Measurements from ENCODE around the gene CYP2C9.

CYP2C9 gene

DNA sequence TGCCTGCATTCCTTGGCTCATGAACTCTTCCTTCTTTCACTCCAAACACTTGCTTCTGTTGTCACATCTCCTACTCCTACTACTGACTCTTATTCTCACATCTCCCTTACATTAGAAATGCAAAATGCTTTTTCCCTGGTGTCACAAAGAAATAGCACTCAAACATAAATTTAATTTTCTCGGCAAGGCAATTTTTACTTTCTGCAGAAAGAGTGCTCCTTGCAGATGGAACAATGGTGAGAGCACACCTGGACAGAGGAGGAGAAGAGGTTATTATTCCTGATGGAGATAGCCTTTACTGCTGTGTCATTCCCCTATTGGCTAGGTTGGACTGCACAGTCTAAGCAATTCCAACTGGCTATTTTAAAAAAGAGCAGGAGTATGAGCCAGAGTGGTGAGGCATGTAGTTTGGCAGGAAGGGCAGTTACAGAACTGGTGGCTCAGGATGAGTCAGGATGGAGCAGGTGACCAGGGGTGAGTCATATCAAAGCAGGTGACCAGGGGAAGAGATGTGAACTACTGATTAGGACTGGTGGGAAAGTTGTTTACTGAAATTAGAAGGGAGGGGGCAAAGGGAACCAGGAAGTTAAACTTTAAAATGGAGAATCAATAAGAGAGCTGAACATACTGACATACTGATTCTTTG lies 52.9 kb downstream of the CYP2C9 start:
- H3K36me3 Mint-ChIP-seq (ENCODE audit: low read depth): no peaks in the 10 kb centered on the region
- H3K27me3 Mint-ChIP-seq (ENCODE audit: low read depth, poor library complexity): peaks cover 8% of the 10 kb centered on the region
- no peaks in the 10 kb centered on the region for H3K4me1 Mint-ChIP-seq
- no peak overlapping the region for H3K27ac Mint-ChIP-seq
- peaks cover 21% of the 10 kb centered on the region for H3K9me3 Mint-ChIP-seq
- no peak overlapping the region for H3K4me3 Mint-ChIP-seq
- TF ChIP-seq, protein P1, sequence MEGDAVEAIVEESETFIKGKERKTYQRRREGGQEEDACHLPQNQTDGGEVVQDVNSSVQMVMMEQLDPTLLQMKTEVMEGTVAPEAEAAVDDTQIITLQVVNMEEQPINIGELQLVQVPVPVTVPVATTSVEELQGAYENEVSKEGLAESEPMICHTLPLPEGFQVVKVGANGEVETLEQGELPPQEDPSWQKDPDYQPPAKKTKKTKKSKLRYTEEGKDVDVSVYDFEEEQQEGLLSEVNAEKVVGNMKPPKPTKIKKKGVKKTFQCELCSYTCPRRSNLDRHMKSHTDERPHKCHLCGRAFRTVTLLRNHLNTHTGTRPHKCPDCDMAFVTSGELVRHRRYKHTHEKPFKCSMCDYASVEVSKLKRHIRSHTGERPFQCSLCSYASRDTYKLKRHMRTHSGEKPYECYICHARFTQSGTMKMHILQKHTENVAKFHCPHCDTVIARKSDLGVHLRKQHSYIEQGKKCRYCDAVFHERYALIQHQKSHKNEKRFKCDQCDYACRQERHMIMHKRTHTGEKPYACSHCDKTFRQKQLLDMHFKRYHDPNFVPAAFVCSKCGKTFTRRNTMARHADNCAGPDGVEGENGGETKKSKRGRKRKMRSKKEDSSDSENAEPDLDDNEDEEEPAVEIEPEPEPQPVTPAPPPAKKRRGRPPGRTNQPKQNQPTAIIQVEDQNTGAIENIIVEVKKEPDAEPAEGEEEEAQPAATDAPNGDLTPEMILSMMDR (IDR thresholded peaks at IDR 0.05): no peak
- no peak for DNase-seq

DNA sequence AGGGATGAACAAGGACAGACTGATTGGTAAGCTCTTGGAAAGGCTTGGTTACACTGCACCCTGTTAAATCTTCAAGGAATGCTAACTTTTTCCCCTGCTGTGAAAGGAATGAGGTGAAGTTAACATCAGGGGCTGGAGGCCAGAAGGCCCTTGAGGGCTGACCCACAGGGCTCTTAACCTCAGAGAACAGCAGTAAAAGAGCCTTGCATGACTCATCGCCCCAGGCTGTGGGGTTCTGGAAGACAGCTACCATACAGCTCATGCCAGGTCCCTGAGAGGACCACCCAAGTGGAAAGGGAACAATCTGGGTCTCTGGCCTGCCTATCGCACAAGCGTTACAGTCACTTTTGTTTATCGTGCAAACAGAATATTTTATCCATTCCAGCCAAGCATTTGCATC lies 54.4 kb downstream of the CYP2C9 start:
- TF ChIP-seq, protein P1 (IDR thresholded peaks at IDR 0.05): no peak
- Mint-ChIP-seq H3K36me3 (ENCODE audit: low read depth) (no peaks in the 10 kb centered on the region), H3K4me1 (no peaks in the 10 kb centered on the region), H3K27me3 (ENCODE audit: low read depth, poor library complexity) (peaks cover 4% of the 10 kb centered on the region), H3K27ac (no peak overlapping the region), H3K4me3 (no peak overlapping the region), H3K9me3 (peaks cover 21% of the 10 kb centered on the region)
- no peak for DNase-seq

DNA sequence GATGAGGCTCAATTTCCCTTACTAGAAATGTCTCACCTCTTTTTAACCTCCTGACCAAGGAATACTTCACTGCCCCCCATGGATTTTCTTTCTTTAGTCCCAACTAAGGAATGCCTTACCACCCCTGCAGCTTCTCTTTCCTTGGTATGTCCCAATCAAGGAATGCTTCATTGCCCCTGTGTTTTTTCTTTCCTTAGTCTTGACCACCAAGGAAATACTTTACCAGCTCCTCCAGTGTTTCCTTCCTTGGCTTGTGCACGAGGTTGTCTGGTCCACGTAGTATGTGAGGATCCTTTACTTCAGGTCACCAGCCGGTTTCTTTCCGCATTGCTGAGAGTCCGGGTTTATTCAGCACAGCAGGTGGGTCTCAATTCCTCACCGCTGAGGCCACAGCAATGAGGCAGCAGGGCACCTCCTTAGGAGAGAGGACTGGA lies 59.3 kb downstream of the CYP2C9 start:
- Mint-ChIP-seq H3K27me3 (ENCODE audit: low read depth, poor library complexity) (peaks cover 10% of the 10 kb centered on the region), H3K9me3 (no peaks in the 10 kb centered on the region), H3K4me3 (peak overlapping the region; percentile 34), H3K36me3 (ENCODE audit: low read depth) (no peaks in the 10 kb centered on the region), H3K27ac (no peak overlapping the region), H3K4me1 (no peaks in the 10 kb centered on the region)
- TF ChIP-seq, protein P1 (IDR thresholded peaks at IDR 0.05): no peak
- DNase-seq: no peak

DNA sequence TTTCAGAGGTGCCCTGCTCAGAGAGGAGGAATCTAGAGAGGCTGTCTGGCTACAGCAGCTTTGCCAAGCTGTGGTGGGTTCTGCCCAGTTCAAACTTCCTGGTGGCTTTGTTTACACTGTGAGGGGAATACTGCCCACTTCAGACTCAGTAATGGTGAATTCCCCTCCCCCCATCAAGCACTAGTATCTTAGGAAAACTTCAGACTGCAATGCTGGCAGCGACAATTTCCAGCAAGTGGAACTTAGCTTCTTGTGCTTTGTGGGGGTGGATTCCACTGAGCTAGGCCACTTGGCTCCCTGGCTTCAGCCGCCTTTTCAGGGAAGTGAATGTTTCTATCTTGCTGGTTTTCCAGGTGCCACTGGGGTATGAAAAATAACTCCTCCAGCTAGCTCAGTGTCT lies 88.0 kb downstream of the CYP2C9 start:
- no peak for DNase-seq
- H3K27me3 Mint-ChIP-seq (ENCODE audit: low read depth, poor library complexity): peaks cover 10% of the 10 kb centered on the region
- H3K4me1 Mint-ChIP-seq: no peaks in the 10 kb centered on the region
- TF ChIP-seq, protein P1 (IDR thresholded peaks at IDR 0.05): no peak
- H3K27ac Mint-ChIP-seq: no peak overlapping the region
- H3K9me3 Mint-ChIP-seq: peaks cover 4% of the 10 kb centered on the region
- H3K4me3 Mint-ChIP-seq: no peak overlapping the region
- no peaks in the 10 kb centered on the region for H3K36me3 Mint-ChIP-seq (ENCODE audit: low read depth)

DNA sequence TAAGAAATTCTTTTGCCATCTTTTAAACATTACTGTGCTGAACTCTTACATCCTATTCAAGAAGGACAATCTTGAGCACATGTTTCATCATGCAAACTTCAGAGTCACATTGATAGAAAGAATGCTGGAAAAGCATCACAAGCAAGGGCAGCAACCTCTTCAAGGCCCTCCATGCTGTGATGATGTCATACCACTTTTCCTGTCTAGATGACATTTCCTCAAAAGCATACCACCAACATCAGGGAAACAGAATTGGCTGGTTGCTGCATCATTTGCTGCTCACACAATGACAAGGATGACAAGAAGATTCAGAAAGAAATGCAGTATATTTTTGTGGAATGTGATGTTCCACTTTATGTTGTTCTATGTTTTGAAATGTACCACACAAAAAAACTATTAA lies 93.2 kb downstream of the CYP2C9 start:
- no peak for DNase-seq
- Mint-ChIP-seq H3K36me3 (ENCODE audit: low read depth) (no peaks in the 10 kb centered on the region), H3K27me3 (ENCODE audit: low read depth, poor library complexity) (peaks cover 4% of the 10 kb centered on the region), H3K27ac (no peak overlapping the region), H3K4me3 (no peak overlapping the region), H3K4me1 (no peaks in the 10 kb centered on the region), H3K9me3 (no peaks in the 10 kb centered on the region)
- TF ChIP-seq, protein P1 (IDR thresholded peaks at IDR 0.05): no peak

DNA sequence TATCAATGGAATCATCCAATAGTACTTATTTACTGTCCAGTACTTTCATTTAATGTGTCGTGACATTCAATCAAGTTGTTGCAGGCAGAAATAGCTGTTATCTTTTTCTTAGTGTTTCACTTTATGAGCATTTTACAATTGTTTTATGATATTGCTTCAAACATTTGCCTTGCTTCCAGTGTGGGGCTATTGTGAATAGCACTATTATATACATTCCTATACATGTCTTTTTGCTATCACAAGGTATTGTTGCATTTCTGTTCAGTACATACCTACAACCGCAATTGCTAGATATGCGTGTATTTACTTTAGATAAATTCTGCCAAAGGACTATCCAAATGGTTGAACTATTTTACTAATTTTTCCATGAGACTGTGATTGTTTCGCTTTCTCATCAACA lies 95.9 kb downstream of the CYP2C9 start:
- peaks cover 4% of the 10 kb centered on the region for H3K27me3 Mint-ChIP-seq (ENCODE audit: low read depth, poor library complexity)
- TF ChIP-seq, protein P1 (IDR thresholded peaks at IDR 0.05): no peak
- no peak overlapping the region for H3K27ac Mint-ChIP-seq
- H3K4me1 Mint-ChIP-seq: no peaks in the 10 kb centered on the region
- no peaks in the 10 kb centered on the region for H3K9me3 Mint-ChIP-seq
- H3K36me3 Mint-ChIP-seq (ENCODE audit: low read depth): no peaks in the 10 kb centered on the region
- no peak for DNase-seq
- H3K4me3 Mint-ChIP-seq: no peak overlapping the region

Measured in nephron progenitor cell (in vitro differentiated cells).